ENCODE data around the gene OXA1L. TPM values are rescaled to one million over a fixed set of nuclear protein-coding genes. Genes with fewer than 3 reads are reported as not detected.
"Not testable (repeated sequence)": the region's sequence is repeated elsewhere in the genome, so short reads cannot be mapped to it uniquely, and the experiment has no call there.

Gene OXA1L
- total and polyA plus RNA-seq, 8 donors: 92.5 to 153 (median 142) TPM

GRCh38 chr14:22774011-22774706, 7.7 kb downstream of the OXA1L start:
- H3K27ac ChIP-seq: no peak overlapping the region
- DNase-seq (no peak), ATAC-seq (no peak)
- no peak overlapping the region for H3K4me3 ChIP-seq
- H3K27me3 ChIP-seq: no peaks in the 10 kb centered on the region
- intact Hi-C loops (cut with DNase I): no loop called here
- TF ChIP-seq CTCF (IDR thresholded peaks at IDR 0.05): no peak
- H3K4me1 ChIP-seq: peaks cover 0 to 23% of the 10 kb centered on the region in 2 donors
- H3K36me3 ChIP-seq: peaks cover 5 to 73% of the 10 kb centered on the region in 2 donors
- no peaks in the 10 kb centered on the region for H3K9me3 ChIP-seq

GRCh38 chr14:22776215-22776614, 9.7 kb downstream of the OXA1L start:
- ATAC-seq: no peak
- no peak for TF ChIP-seq CTCF (IDR thresholded peaks at IDR 0.05)
- H3K27ac ChIP-seq: no peak overlapping the region
- H3K9me3 ChIP-seq: no peaks in the 10 kb centered on the region
- no peak overlapping the region for H3K4me3 ChIP-seq
- peaks cover 2 to 52% of the 10 kb centered on the region in 2 donors for H3K36me3 ChIP-seq
- no peaks in the 10 kb centered on the region for H3K27me3 ChIP-seq
- intact Hi-C loops (cut with DNase I): no loop called here
- peaks cover 0 to 25% of the 10 kb centered on the region in 2 donors for H3K4me1 ChIP-seq
- DNase-seq: no peak

GRCh38 chr14:22776849-22777248, 10.4 kb downstream of the OXA1L start:
- H3K27ac ChIP-seq; H3K4me3 ChIP-seq; H3K9me3 ChIP-seq; H3K27me3 ChIP-seq; DNase-seq; ATAC-seq; intact Hi-C loops (cut with DNase I): not testable (repeated sequence)
- Histone ChIP-seq H3K4me1 (peaks cover 0 to 31% of the 10 kb centered on the region in 2 donors), H3K36me3 (peaks cover 0 to 46% of the 10 kb centered on the region in 2 donors)

- Histone ChIP-seq H3K36me3 (peaks cover 0 to 33% of the 10 kb centered on the region in 2 donors), H3K27me3 (no peaks in the 10 kb centered on the region), H3K9me3 (no peaks in the 10 kb centered on the region), H3K4me3 (no peak overlapping the region), H3K4me1 (peaks cover 0 to 39% of the 10 kb centered on the region in 2 donors), H3K27ac (no peak overlapping the region)
- DNase-seq: no peak
- no peak for TF ChIP-seq CTCF (IDR thresholded peaks at IDR 0.05)
- no peak for ATAC-seq
- intact Hi-C loops (cut with DNase I): no loop called here
Measured at GRCh38 chr14:22778084-22778483, 11.6 kb downstream of the OXA1L start.

- Histone ChIP-seq H3K4me1 (peaks cover 0 to 60% of the 10 kb centered on the region in 2 donors), H3K36me3 (peaks cover 0 to 12% of the 10 kb centered on the region in 2 donors), H3K27ac (peak overlapping the region in 1 of 2 donors; percentile 33), H3K4me3 (no peak overlapping the region), H3K27me3 (no peaks in the 10 kb centered on the region), H3K9me3 (no peaks in the 10 kb centered on the region)
- TF ChIP-seq CTCF (IDR thresholded peaks at IDR 0.05): no peak
- intact Hi-C loops (cut with DNase I): no loop called here
- DNase-seq (no peak), ATAC-seq (no peak)
Measured at GRCh38 chr14:22780105-22780679, 13.7 kb downstream of the OXA1L start.
